ENCODE results near the gene LXN. TPM values are rescaled to one million over a fixed set of nuclear protein-coding genes. Genes with fewer than 3 reads are reported as not detected.

LXN gene
- total and polyA plus RNA-seq, 2 of the 8 experiments (the other 6 are each of a cell fraction or from before 2014, with no cell fraction given): 3.2 to 4.7 TPM

GRCh38 chr3:158668506-158668905 lies 3.9 kb downstream of the LXN start:
- ChIA-PET POLR2A (ENCODE audit: partially characterized antibody) (no interaction called here), CTCF (ENCODE audit: partially characterized antibody) (interaction anchor here (1.1 to 1.4 kb wide), 2 partner anchors 9 to 60 kb away, joined by 4 to 7 read pairs; no protein-coding TSS in a partner anchor)
- no peaks in the 10 kb centered on the region for H3K79me2 ChIP-seq (ENCODE audit: control insufficient read depth in 1 of 2, insufficient read depth in 2 of 2, low read length in 2 of 2)
- no peak overlapping the region for H3K4me3 ChIP-seq (ENCODE audit: extremely low read depth in 1 of 4, insufficient read depth in 2 of 4, low read depth in 3 of 4, low read length in 4 of 4)
- no peak overlapping the region for H4K8ac ChIP-seq (ENCODE audit: extremely low read depth, insufficient read depth, low read length)
- no peak overlapping the region for H2BK5ac ChIP-seq (ENCODE audit: low read depth, low read length)
- no peak for FAIRE-seq
- 87% methylated on average over 2 of the region's 2 CpGs; no CpG with 5 or more reads in 1 of the 2 experiments for WGBS, 2 experiments (ENCODE audit: extremely low coverage in 1 of 2, insufficient coverage in 1 of 2, insufficient read length in 1 of 2, insufficient replicate concordance in 2 of 2, low coverage in 1 of 2, low lambda C conversion rate in 2 of 2, missing lambda C conversion rate in 1 of 2)
- no peak overlapping the region for H2BK20ac ChIP-seq (ENCODE audit: low read length)
- no peak overlapping the region for H2AK5ac ChIP-seq (ENCODE audit: low read depth, low read length)
- no peak overlapping the region for H3K9ac ChIP-seq (replicated peaks in 1 of 4; ENCODE audit: extremely low read depth in 1 of 4, low read depth in 3 of 4, low read length in 3 of 4)
- no peak overlapping the region for H3K4ac ChIP-seq (replicated peaks; ENCODE audit: insufficient read length, low read depth, low read length)
- no peaks in the 10 kb centered on the region for H3K79me1 ChIP-seq (ENCODE audit: low read depth, low read length)
- no peak overlapping the region for H2BK120ac ChIP-seq (replicated peaks; ENCODE audit: low read depth, low read length)
- peaks cover 0 to 38% (median 12%) of the 10 kb centered on the region in 4 experiments; a peak in 4 of 8 replicates for H3K36me3 ChIP-seq (ENCODE audit: control insufficient read depth in 2 of 4, insufficient read depth in 4 of 4, low read length in 3 of 4)
- no peak overlapping the region for H3K14ac ChIP-seq (ENCODE audit: insufficient read length)
- no peak overlapping the region for H2BK15ac ChIP-seq (ENCODE audit: low read length)
- no peaks in the 10 kb centered on the region for H3K9me3 ChIP-seq (ENCODE audit: insufficient read depth in 2 of 2, low read depth in 1 of 2, low read length in 1 of 2)
- peaks cover 0 to 4% of the 10 kb centered on the region in 2 experiments for H4K20me1 ChIP-seq (replicated peaks in 1 of 2; ENCODE audit: control insufficient read depth in 1 of 2, insufficient read depth in 2 of 2, low read length in 2 of 2)
- H3K27ac ChIP-seq (ENCODE audit: low read depth, low read length): no peak overlapping the region
- H3K56ac ChIP-seq (replicated peaks; ENCODE audit: insufficient read length, low read depth, low read length): no peak overlapping the region
- DNase-seq (ENCODE audit: low read depth in 1 of 2, low spot score in 2 of 2): no peak
- no peaks in the 10 kb centered on the region for H3K27me3 ChIP-seq (replicated peaks in 1 of 4; ENCODE audit: control insufficient read depth in 3 of 4, extremely low read depth in 1 of 4, insufficient read depth in 3 of 4, low read length in 3 of 4)
- H4K5ac ChIP-seq (ENCODE audit: insufficient read length, low read depth, low read length): no peak overlapping the region
- peaks cover 0 to 7% (median 0%) of the 10 kb centered on the region in 4 experiments; a peak in 1 of 7 replicates for H3K4me1 ChIP-seq (replicated peaks in 1 of 4; ENCODE audit: control insufficient read depth in 3 of 4, insufficient read depth in 4 of 4, low read length in 3 of 4)
- no peak for TF ChIP-seq CTCF (IDR thresholded peaks at IDR 0.05; ENCODE audit: control extremely low read depth in 1 of 3, insufficient read depth in 1 of 3, low read depth in 1 of 3, low read length in 3 of 3)
- TF ChIP-seq RXRA (IDR thresholded peaks at IDR 0.05; ENCODE audit: insufficient read depth, low read depth, low read length): no peak
- TF ChIP-seq CHD2 (IDR thresholded peaks at IDR 0.05; ENCODE audit: low read length): no peak
- no peak for TF ChIP-seq NRF1 (IDR thresholded peaks at IDR 0.05; ENCODE audit: low read depth, low read length)
- no peak for TF ChIP-seq CEBPB (IDR thresholded peaks at IDR 0.05; ENCODE audit: low read depth, low read length)
- H3K4me2 ChIP-seq (ENCODE audit: insufficient read depth in 1 of 2, low read depth in 2 of 2, low read length in 2 of 2): no peak overlapping the region
- no peak overlapping the region for H2BK12ac ChIP-seq (ENCODE audit: low read depth, low read length)
- no peak overlapping the region for H3K18ac ChIP-seq (ENCODE audit: extremely low read depth, low read length)
- H3K23me2 ChIP-seq (ENCODE audit: low read depth, low read length): peaks cover 7% of the 10 kb centered on the region
- H2AFZ ChIP-seq (ENCODE audit: low read length): no peak overlapping the region
- no peak overlapping the region for H3K23ac ChIP-seq (ENCODE audit: insufficient read length)
- no peak overlapping the region for H4K91ac ChIP-seq (replicated peaks; ENCODE audit: insufficient read length, low read length)

All from H1 (cell line).